Endothelial cell of umbilical vein (primary cell): ENCODE data around the gene ANKRD60. TPM values are rescaled to one million over a fixed set of nuclear protein-coding genes. Genes with fewer than 3 reads are reported as not detected.

ENCODE experiments used
- BruUV-seq: library from RNA; stranded (reverse); fragments of 400-500 nt; replicated peaks from 2 replicates; lab custom pipeline; 2021; lab: Mats Ljungman, UMichigan
- CTCF ChIA-PET: fragments of 300-600, 350-600 bp; sonication (Branson Sonifier 250); formaldehyde crosslinking; loops from one replicate; lab custom pipeline; 2021; ENCODE audit warnings: antibody characterized with exemption, inconsistent platforms; lab: Charles Lee
- POLR2A ChIA-PET: fragments of 300-600, 350-600 bp; sonication (Branson Sonifier 250); formaldehyde crosslinking; loops from one replicate; lab custom pipeline; 2021; ENCODE audit warnings: antibody characterized with exemption, inconsistent platforms; lab: Charles Lee
- DNase-seq: peaks from one replicate; pipeline ENCODE4 v3.0.0-alpha.2; 2011; ENCODE audit warnings: low read depth, low spot score
- FAIRE-seq: peaks from 2 replicates; lab custom pipeline; 2011; peaks lifted over from hg19 to GRCh38; lab: Jason Lieb, UNC
- H2AFZ ChIP-seq: 2 replicates; pipeline ENCODE4 v1.6.0; 2012; ENCODE audit warnings: low read depth, low read length, control low read depth, inconsistent platforms
- H3K27ac ChIP-seq: 2 replicates; pipeline ENCODE4 v1.5.1; 2011; ENCODE audit warnings: low read depth, mild to moderate bottlenecking, control low read depth, low read length, moderate library complexity; ENCODE audit not compliant: insufficient read depth
- H3K27me3 ChIP-seq, 2 experiments: 2 replicates each; pipeline versions ENCODE4 v1.6.0 to v1.6.1; 2011; ENCODE audit warnings: low read length in 2 of 2, mixed read lengths in 1 of 2; ENCODE audit not compliant: control insufficient read depth in 2 of 2, insufficient read depth in 2 of 2
- H3K36me3 ChIP-seq, 2 experiments: 2 replicates in 1 of 2; 3 replicates in 1 of 2; pipeline ENCODE4 v1.5.1; 2011; ENCODE audit warnings: low read length in 2 of 2, mild to moderate bottlenecking in 1 of 2, moderate library complexity in 1 of 2; ENCODE audit not compliant: control insufficient read depth in 2 of 2, insufficient read depth in 2 of 2; ENCODE audit errors: extremely low read depth in 1 of 2
- H3K4me1 ChIP-seq: 3 replicates; pipeline ENCODE4 v1.5.1; 2011; ENCODE audit warnings: mild to moderate bottlenecking, low read length; ENCODE audit not compliant: control insufficient read depth, insufficient read depth; ENCODE audit errors: extremely low read depth
- H3K4me2 ChIP-seq: 2 replicates; pipeline ENCODE4 v1.6.1; 2011; ENCODE audit warnings: low read length, control low read depth, mixed read lengths; ENCODE audit not compliant: insufficient read depth
- H3K4me3 ChIP-seq, 3 experiments: fragments of 200-600 bp in 1 of 3; sonication (generic), shearing (Covaris generic) in 1 of 3; replicated peaks in 1 of 3; 2 replicates each; pipeline ENCODE4 v1.5.1; 2011 to 2016; ENCODE audit warnings: control low read depth in 3 of 3, low read length in 3 of 3, mild to moderate bottlenecking in 2 of 3, inconsistent platforms in 1 of 3, low read depth in 1 of 3, moderate library complexity in 1 of 3; ENCODE audit not compliant: insufficient read depth in 1 of 3
- H3K79me2 ChIP-seq: 2 replicates; pipeline ENCODE4 v1.6.0; 2012; ENCODE audit warnings: low read length, inconsistent platforms; ENCODE audit not compliant: control insufficient read depth, insufficient read depth
- H3K9ac ChIP-seq: replicated peaks from 2 replicates; pipeline ENCODE3; 2011; ENCODE audit warnings: low read length, control low read depth; ENCODE audit not compliant: insufficient read depth; ENCODE audit errors: extremely low read depth
- H3K9me1 ChIP-seq: replicated peaks from 3 replicates; pipeline ENCODE4 v1.6.0; 2011; ENCODE audit warnings: mild to moderate bottlenecking, low read length; ENCODE audit not compliant: control insufficient read depth, insufficient read depth; ENCODE audit errors: extremely low read depth
- H3K9me3 ChIP-seq: replicated peaks from 2 replicates; pipeline ENCODE4 v1.5.1; 2012; ENCODE audit warnings: low read length, inconsistent platforms; ENCODE audit not compliant: control insufficient read depth, insufficient read depth
- H4K20me1 ChIP-seq: replicated peaks from 2 replicates; pipeline ENCODE3; 2011; ENCODE audit warnings: mild to moderate bottlenecking, low read length; ENCODE audit not compliant: control insufficient read depth, insufficient read depth; ENCODE audit errors: extremely low read depth
- CTCF ChIP-seq, 2 donors: IDR thresholded peaks; 1 replicate in 1 of 2; 2 replicates in 1 of 2; pipeline ENCODE4 v1.5.1; 2011; ENCODE audit warnings: low read length in 2 of 2, mild to moderate bottlenecking in 2 of 2, moderate library complexity in 2 of 2, control low read depth in 1 of 2, inconsistent platforms in 1 of 2, low read depth in 1 of 2; ENCODE audit not compliant: insufficient read depth in 1 of 2; ENCODE audit errors: extremely low read depth in 1 of 2
- EZH2 ChIP-seq: IDR thresholded peaks from 2 replicates; pipeline ENCODE4 v1.6.1; 2012; ENCODE audit warnings: borderline replicate concordance, low read depth, mild to moderate bottlenecking, moderate library complexity, low read length, inconsistent platforms; ENCODE audit not compliant: severe bottlenecking
- FOS ChIP-seq: IDR thresholded peaks from 2 replicates; pipeline ENCODE4 v1.6.1; 2011; ENCODE audit warnings: mild to moderate bottlenecking, low read length, moderate library complexity, borderline replicate concordance; ENCODE audit not compliant: insufficient read depth
- GATA2 ChIP-seq: IDR thresholded peaks from 2 replicates; pipeline ENCODE4 v1.7.0; 2011; ENCODE audit warnings: low read depth, mild to moderate bottlenecking, moderate library complexity, mixed read lengths, low read length; ENCODE audit not compliant: insufficient read length, insufficient read depth
- JUN ChIP-seq: IDR thresholded peaks from 2 replicates; pipeline ENCODE4 v1.6.1; 2011; ENCODE audit warnings: borderline replicate concordance, low read depth; ENCODE audit not compliant: insufficient read length, insufficient read depth
- MAX ChIP-seq: IDR thresholded peaks from 2 replicates; pipeline ENCODE4 v1.6.1; 2011; ENCODE audit not compliant: insufficient read depth, insufficient read length
- MYC ChIP-seq: IDR thresholded peaks from one replicate; pipeline ENCODE4 v1.6.1; 2011; ENCODE audit warnings: mild to moderate bottlenecking, low read depth, low read length
- POLR2A ChIP-seq: IDR thresholded peaks from 2 replicates; pipeline ENCODE4 v1.6.1; 2012; ENCODE audit warnings: low read depth, mild to moderate bottlenecking, control low read depth, low read length
- POLR2AphosphoS5 ChIP-seq: IDR thresholded peaks from 2 replicates; pipeline ENCODE4 v1.6.1; 2012; ENCODE audit warnings: low read depth, mild to moderate bottlenecking, control low read depth, low read length, moderate library complexity; ENCODE audit not compliant: insufficient read depth
- dilution Hi-C: fragments of 300-500 bp; cut with MboI; formaldehyde crosslinking; loops from one replicate; pipeline ENCODE4 v1.15.0; 2019; ENCODE audit warnings: low sequenced_read_pairs; ENCODE audit not compliant: extremely low pct_ligation_motif_present
- intact Hi-C: fragments of 100-400 bp; cut with micrococcal nuclease; formaldehyde crosslinking; loops from one replicate; pipeline ENCODE4 v1.10.0; 2022
- polyA plus RNA-seq, 4 experiments: library from polyadenylated mRNA; depleted of rRNA in 3 of 4; stranded (reverse) in 3 of 4; unstranded in 1 of 4; fragments of >200 nt; gene quantifications; 2 replicates each; pipeline versions ENCODE4 v1.2.1 to v1.2.3, GENCODE V29; 2011 to 2012; ENCODE audit warnings: missing spikeins in 1 of 4
- total RNA-seq: library from RNA; stranded (reverse); gene quantifications from 2 replicates; pipeline ENCODE4 v1.2.3, GENCODE V29; 2021

The ANKRD60 gene
- total and polyA plus RNA-seq, 2 donors (not counting 3 experiments of a cell fraction or from before 2014, with no cell fraction given): not detected

- intact Hi-C loops (no loop called here), dilution Hi-C loops (no loop called here)
- no peaks in the 10 kb centered on the region for H3K4me1 ChIP-seq
- CTCF ChIA-PET: interaction anchor here (1.4 kb wide), 1 partner anchor 10 kb away, joined by 4 read pairs; no protein-coding TSS in a partner anchor
- H3K9ac ChIP-seq: no peak overlapping the region
- POLR2A ChIA-PET: no interaction called here
- H4K20me1 ChIP-seq: no peaks in the 10 kb centered on the region
- no peak overlapping the region for H3K4me2 ChIP-seq
- no peaks in the 10 kb centered on the region for H3K36me3 ChIP-seq
- no peaks in the 10 kb centered on the region for H3K9me3 ChIP-seq
- BruUV-seq: no TSS peak
- H3K9me1 ChIP-seq: no peaks in the 10 kb centered on the region
- DNase-seq (no peak), FAIRE-seq (no peak)
- H3K27me3 ChIP-seq: no peaks in the 10 kb centered on the region
- no peak overlapping the region for H2AFZ ChIP-seq
- H3K27ac ChIP-seq: no peak overlapping the region
- TF ChIP-seq MAX: no peak
- TF ChIP-seq EZH2: no peak
- no peak for TF ChIP-seq POLR2A
- TF ChIP-seq MYC: no peak
- no peak for TF ChIP-seq JUN
- TF ChIP-seq CTCF (IDR thresholded peaks at IDR 0.05; ENCODE audit: extremely low read depth in 1 of 2, insufficient read depth in 1 of 2, low read depth in 1 of 2, low read length in 2 of 2): no peak
- no peak for TF ChIP-seq POLR2AphosphoS5
- no peak for TF ChIP-seq GATA2
- TF ChIP-seq FOS: no peak
- no peak overlapping the region for H3K4me3 ChIP-seq
- no peaks in the 10 kb centered on the region for H3K79me2 ChIP-seq
These were observed 29.5 kb downstream of the ANKRD60 start for GRCh38 chr20:58198901-58199355.
